Stimulated activated CD4-positive, alpha-beta T cell treated with anti-CD3 and anti-CD28 coated beads, Interleukin-12 subunit alpha, Interleukin-12 subunit beta, amount 100 ng/mL, for 48 hours (primary cell): ENCODE measurements around the gene LPCAT1.

Experiments
- DNase-seq, 3 donors: peaks; one replicate each; pipeline ENCODE4 v3.0.0-alpha.2; 2020; ENCODE audit warnings: low read depth in 2 of 3, low spot score in 1 of 3

Gene LPCAT1

DNA sequence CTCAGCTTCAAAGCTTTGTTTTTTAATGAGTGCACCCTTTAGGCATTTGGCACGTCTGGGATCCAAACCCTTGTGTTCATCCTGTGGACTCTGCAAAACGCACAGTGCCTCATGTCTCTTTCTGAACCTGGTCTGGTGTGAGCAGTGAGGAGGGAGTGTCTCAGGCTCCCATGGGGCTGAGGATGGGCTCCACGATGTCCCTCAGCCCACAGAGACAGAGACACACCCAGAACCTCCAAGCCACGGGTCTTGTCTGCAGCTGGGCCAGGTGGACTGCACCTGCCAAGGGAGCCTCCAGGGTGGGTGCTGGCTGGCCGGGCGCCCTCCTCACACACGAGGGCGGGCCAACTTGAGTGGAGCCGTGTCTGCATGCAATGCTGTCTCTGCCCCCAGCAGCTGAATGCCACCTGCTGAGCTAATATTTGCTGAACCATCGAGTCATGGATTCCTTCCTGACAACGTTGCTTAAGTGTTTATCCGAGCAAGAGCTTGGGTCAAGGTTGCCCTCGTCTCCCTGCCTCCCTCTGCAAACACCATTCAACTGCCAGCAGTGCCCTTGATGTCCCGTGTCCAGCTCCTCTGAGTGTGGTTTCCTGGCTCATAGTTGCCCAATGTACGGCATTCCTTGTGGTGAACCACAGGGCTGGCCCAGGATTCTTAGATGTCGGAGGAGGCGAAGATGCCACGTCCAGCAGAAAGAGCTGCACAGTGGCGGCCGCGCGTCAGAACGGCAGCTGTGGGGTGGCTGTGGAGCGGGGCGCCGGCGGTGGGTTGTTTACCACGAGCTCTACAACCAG, 31.4 kb upstream of the LPCAT1 start:
- DNase-seq, result no peak

DNA sequence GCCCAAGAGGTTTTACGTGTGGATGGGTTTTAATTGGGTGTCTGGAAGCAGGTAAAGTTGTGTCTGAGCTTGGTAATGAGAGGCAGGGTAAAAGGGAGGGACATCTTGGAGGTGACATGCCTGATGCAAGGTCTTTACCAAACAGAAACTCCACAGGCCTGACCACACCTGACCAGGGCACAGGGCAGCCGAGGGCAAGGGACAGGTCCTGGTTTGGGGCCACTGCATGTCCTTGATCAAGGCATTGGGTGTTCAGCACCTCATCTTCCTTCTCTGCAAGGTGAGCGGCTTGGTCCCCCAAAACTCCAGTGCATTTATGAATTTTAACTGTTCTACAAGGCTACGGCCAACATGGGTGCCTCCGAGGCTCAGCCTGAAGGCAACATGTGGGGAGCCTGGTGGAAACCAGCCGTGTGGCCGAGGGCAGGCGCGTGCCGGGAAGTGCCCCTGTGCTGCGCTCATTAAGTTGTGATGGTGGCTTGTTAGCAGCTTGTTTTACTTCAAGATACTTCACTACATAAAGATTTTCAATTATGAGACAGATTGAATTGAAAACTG, 30.7 kb upstream of the LPCAT1 start:
- DNase-seq, result no peak

DNA sequence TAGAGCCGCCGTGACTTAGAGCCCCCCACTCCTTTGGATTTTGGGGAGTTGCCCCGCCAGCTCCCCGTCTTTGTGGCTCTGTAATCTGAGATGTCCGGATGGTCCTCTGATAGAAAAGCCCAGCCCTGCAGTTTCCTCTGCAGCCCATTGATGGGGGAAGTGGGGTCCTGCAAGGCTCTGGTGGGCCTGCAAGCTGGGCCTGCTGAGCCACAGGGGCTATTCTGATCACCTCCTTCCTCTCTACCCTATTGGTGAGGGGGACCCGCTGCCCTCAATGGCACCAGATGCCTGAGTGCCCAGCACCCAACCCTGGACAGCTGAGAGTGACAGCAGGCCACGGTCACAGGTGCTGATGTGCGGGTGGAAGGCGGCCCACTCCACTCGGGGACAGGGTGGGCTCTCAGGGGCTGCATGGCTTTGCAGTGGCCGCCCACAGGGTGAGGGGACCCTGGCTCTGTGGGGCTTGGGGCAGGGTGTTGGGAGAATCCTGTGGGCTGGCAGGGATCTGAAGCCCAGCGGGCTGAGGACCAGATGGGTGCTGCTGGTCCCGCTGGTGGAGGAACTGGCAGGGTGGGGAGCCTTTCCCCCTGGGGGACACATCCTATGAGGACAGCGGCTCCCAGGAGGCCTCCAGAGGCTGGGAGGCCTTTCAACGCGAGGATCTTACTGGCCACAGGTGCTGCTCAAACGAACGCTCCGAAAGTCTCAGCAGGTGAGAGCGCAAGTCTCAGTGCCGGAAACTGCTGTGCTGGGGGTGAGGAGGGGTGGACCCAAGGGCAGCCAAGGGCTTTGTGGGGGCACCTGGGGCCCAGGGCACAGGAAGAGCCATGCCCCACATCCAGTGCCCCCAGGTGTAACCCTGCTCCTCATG, 30.0 kb upstream of the LPCAT1 start:
- DNase-seq, result no peak

DNA sequence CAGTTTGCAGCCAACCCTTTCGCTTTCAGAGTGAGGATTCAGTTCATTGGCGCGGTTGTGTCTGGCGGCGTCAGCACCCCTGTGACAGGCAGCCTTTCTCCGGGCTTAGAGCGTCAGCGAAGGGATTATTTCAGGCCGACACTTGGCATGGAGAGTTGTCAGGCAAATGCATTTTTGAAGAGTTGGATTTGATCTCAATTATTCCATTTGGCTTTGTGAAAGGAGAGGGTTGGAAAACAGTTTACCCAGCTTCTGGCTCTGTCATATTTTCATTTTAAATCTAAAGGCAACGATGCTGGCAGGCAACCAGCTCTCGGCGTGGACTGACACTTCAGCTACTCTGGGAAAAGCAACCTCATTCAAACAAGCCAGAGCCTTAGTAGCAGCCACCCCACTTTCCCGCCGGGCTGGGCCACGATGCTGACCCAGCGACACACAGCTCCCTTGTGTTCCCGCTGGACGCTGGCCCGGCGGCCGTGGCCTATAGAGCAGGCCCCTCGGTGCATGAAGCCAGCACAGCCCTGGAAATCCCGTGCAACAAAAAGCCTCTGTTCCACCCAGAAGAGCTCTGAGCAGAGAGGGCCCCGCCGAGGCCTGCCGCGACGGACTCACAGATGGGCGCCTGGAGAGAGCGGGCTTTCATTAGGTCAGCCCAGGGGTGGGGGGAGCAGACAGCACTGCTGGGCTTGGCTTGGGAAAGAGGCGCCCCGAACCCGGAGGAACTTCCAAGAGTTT, 28.9 kb upstream of the LPCAT1 start:
- no peak for DNase-seq

DNA sequence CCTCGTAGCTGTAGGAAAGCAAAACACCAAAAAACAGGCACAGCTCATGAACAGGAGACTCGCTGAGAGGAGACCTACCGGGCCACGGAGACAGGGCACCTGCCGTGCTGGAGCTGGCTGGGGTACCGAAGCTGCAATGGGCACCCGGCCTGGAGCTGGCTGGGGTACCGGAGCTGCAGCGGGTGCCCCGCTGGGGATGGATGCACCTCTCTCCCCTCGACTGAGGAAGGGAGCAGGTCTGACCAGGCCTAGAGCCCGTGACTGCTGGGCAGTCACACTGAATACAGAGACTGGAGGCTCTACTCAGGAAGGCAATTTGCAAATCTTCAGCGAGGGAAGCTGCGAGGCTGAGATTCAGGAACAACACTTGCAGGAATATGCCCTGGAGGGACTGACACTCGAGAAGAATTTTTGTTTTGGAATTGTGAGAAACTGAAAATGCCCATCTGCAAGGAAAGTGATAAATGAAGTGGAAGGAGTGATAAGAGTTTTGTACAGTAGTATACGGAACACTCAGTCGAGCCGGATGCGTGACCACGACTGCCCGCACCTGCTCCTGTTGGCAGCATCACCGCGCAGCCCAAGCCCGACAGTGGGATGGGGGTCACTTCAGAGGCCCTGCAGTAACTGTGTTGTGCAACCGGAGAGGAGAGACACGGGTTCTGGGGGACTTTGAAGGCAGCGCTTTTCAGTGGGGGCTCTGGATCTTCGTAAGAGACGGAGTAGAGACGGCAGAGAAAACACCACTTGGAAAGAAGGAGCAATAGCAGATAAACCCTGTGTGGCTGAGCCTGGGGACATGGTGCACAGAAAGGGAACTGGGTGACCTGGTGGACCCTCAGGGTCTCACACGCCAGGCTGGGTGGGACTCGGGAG, 27.9 kb upstream of the LPCAT1 start:
- no peak for DNase-seq

DNA sequence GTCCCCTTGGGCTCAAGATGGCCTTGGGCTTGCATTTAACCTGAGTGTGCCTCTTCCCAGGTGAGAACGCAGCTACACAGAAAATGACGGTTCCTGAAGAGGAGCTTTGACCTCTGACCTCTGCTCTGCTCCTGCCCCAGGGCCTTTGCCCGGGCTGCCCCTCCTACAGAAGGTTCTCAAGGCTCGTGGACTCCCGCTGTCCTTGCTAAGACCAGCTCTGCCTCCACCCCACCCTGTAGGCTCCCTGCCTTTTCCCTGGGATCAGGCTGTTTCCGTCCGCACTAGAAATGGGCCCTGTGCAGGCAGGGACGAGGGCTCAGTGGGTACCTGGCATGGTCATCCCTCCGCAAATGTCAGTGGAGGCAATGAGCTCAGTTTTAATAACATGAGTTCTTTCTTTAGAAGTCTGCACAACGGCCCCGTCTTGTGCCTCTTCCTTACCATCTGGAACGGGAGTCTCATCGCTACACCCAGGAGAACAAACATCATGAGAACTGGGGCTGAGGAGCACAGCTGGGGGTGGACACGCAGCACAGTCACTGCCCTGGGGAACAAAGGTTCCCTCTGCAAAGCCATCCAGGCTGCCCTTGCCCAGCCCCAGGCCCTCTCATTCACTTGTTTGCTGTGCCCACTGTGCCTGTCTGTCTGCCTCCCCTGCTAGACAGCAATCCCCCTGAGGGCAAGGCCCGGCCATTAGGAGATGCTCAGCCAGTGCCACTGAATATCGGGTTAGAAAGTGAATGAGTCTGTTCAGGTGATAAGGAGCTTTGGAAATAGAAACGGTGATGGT, 26.7 kb upstream of the LPCAT1 start:
- no peak for DNase-seq

DNA sequence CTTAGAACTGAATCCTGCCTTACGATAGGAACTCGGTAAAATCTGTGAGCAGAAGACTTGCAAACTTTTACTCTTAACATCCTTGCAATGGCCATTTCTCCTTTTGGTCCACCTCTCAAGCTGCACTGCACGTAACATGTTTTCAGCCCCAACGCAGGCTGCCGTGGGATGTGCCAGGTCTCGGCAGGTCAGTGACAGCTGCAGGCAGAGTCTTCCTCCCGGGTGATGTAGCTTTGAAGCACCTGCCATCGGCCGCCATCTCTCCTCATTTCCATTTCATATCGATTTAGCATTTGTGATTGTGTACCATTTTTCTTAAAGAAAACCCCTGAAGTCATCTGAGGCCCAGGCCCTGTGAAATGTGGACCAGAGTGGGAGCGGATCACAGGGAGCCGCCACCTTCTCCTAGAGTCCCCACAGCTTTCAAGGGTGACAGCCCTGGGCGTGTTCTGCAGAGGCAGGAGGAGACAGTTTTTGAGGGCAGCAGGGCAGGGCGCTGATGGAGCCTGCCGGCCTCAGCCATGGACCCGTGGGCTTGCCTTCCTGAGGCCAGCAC, 25.8 kb upstream of the LPCAT1 start:
- DNase-seq, result no peak

DNA sequence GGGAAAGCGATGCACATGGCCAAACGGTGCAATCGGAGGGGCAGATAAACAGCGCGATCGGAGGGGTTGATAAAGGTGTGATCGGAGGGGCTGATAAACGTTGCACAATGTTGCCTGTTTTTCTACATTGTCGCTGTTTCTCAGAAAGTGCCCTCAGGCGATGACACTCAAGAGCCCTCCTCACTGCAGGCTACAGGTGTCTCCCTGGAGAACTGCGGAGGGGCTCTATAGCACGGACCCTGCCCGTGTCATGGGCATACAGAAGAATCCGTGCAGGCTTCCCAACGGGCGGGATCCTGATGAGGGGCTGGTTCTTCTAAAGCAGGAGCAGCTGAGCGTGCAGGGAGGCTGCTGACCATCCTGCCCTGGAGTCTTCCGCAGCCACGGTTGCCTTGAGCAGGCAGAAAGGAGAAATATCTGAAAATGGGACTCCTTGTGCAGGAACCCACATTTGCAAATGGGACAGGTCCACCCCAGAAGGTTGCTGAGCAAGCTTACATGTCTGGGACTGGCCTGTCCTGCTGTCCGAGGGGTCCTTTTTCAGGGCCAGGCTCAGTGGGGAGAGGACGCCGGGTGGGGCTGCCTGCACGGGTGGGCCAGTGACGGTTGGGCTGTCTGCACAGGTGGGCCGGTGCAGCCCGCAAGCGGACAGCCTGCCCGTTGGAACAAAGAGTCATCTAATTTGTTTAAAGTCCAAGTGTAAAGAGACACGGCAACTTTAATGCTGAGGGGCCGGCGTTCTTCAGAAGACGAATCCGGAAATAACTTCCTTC, 25.1 kb upstream of the LPCAT1 start:
- no peak for DNase-seq

DNA sequence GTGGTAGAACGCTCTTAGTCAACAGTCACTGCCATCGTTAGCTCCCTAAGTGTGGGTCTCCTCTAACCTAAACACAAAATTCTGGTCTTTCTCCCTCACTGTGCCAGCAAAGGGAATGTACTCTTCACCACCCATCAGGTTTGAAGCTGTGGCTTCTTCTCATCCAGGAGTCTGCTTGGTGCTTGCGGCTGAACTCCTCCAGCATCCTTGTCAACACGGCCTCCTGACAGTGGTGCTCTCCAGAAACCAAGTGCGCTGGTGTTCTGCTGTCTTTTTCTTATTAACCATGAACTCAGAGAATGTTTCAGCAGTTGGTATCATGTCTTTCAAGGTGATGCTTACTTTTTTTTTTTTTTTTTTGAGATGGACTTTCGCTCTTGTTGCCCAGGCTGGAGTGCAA, 23.9 kb upstream of the LPCAT1 start:
- no peak for DNase-seq

DNA sequence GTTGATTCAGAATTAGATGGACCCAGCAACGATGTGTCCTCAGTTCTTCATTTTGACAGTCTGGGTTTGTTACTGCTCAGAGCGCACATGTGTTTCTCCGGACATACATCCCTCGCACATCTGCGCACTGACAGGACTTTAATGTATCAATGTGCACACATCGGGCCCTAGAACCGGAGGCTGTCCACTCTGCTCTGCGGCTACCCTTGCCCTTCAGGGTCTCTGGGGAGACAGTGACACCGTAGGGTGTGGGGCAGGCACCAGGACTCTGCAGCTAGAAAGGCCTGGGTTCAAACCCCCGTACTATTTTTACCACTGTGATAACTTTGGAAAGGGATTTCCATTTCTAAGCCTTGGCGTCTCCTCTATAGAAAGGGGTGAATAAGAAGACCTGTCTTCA, 23.5 kb upstream of the LPCAT1 start:
- no peak for DNase-seq

DNA sequence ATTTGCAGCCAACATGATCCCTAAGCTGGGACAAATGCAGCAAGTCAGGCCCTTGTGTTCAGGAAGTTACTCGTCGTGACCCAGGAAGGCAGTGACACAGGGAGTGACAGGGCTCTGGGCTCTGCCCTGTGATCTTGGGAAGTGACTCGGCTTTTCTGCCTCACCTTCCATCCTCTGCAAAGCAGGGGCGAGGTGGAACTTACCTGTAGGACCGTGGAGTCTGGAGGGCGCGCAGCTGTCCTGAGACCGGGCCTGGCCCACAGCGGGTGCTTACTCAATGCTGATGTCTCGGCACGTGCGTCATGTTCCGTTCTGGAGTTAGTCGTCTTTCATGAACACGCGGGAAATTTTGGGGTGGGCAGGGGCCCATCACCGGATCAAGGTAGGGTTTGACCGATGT, 22.8 kb upstream of the LPCAT1 start:
- no peak for DNase-seq

DNA sequence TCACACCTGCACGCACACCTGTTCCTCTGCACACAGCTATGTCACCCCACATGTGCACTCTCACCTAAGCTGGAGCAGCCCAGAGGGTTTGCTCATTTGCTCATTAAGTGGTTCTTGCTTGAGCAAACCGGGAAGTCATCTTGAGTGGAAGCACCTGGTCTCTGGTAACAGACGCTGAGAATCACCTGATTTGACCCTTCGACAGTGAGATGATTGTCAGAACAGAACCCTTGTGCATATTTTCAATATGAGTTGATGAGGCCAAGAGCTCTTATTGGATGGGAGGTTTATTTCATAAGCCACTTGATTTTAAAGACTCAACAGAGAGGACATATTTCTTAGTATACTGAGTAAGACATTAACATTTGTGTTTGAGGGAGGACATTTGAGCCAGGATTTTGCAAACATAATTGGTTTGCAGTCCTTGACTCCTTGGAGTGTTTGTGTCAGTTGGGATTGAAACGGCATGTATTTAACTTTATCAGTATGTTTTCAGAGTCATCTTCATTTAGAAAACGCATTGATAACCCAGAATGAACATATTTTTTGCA, 22.1 kb upstream of the LPCAT1 start:
- no peak for DNase-seq

DNA sequence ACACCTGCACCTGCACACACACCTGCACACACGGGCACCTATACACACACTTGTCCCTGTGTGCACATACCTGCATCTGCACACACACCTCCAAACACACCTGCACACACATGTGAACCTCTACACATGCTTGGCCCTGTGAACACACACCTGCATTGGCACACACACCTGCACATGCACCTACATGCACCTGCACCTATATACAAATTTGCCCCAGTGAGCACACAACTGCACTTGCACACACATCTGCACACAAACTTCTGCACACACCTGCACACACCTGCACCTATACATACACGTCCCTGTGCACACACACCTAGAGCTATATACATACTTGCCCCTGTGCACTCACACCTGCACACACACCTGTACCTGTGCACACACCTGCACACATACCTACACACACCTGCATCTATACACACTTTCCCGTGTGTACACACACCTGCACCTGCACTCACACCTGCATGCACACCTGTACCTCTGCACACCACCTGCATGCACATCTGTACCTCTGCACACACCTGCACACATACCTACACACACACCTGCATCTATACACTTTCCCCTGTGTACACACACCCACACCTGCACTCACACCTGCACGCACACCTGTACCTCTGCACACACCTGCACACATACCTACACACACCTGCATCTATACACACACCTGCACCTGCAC, 21.5 kb upstream of the LPCAT1 start:
- no peak for DNase-seq

DNA sequence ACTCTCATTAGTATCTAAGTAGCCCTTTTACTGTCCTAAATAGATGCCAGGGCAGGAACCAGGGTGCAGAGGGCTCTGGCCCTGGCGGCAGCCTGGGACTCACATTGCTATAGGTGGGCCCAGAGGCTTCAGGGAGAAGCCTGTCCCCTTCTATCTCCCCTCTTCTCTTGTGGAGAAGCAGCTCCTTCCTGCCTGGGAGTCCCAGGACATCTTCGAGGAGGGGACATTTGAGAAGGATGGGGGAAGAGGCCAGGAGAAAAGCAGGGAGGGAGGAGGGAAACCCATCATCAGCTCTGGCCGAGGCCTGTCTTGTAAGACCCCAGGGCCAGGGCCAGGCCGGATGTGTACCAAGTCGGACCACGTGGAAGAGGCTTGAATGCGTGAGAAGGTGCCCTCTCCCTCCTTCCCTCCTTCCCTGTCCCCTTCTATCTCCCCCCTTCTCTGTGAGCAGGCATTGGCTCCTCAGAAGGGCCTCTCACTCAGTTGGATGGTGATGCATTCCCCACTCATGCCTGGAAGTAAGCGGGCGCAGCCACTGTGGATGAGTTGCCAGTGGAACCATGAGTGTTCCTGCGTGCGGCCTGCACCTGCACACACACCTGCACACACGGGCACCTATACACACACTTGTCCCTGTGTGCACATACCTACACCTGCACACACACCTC, 20.7 kb upstream of the LPCAT1 start:
- no peak for DNase-seq

DNA sequence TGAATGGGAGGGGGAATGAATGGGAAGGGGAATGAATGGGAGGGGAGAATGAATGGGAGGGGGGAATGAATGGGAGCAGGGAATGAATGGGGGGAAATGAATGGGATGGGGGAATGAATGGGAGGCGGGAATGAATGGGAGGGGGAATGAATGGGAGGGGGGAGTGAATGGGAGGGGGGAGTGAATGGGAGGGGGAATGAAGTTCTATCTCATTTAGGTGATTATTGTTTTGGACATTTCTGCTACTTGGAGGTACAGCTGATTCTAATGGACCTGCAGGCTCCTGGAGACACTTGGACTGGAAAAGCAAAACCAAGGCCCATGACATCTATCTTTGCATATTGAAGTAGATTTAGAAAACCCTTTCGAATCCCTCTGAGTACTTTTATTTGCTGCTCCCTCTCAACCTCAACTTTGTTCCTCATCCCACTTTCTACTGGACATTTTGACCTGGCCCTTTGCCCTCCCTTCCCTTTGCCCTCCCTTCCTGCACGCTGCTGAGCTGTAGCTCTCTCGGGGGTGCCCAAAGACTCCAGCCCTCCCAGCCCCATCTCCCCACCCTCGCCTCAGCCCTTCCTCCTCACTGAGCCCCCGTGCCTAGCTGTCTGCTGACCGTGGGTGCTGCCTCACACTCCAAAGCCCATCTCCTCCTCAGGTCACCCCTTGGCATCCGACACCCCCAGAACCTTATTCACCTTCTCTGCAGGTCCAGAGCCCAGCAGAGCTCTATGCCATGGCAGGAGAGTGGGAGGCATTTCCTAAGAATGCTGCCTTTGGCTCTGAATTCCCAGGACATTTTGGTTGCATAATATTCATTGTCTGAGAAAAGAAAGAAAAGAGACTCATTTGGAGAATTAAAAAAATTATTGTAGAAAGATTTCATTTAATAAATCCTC, 19.9 kb upstream of the LPCAT1 start:
- DNase-seq, result no peak

DNA sequence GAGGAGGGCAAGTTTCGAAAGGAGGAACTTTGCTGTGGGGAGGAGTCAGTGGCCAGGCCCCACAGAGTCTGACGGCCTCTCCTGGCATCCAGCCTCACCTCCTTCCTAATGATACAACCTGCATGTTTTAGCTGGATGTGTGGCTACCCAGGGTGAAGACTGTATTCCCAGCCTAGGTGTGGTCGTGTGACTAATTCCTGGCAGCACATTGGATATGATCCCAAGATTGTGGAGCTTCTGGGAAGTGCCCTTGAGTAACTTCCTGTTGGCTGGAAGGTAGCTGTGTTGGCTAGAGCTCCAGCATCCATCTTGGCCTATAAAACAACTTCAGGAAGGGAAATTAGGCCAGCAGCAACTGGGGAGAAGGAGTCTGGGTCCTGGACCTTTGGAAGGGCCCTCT, 19.0 kb upstream of the LPCAT1 start:
- no peak for DNase-seq
